ENCODE data around the gene DHRS4L2. TPM values are rescaled to one million over a fixed set of nuclear protein-coding genes. Genes with fewer than 3 reads are reported as not detected.

DHRS4L2 gene
- total RNA-seq, 4 donors from 2014 or later: 12.1 to 40.2 (median 25.0) TPM

GRCh38 chr14:24053548-24054323, 65.0 kb downstream of the DHRS4L2 start:
- no peak for TF ChIP-seq CTCF (IDR thresholded peaks at IDR 0.05 in 4 of 5, conservative IDR thresholded peaks at IDR 0.05 in 1 of 5)
- no peak for TF ChIP-seq POLR2A (IDR thresholded peaks at IDR 0.05)
- peaks cover 6 to 8% of the 10 kb centered on the region in 2 donors for H3K4me1 ChIP-seq
- H3K36me3 ChIP-seq: no peaks in the 10 kb centered on the region
- no peak overlapping the region for H3K4me3 ChIP-seq
- no peak overlapping the region for H3K27ac ChIP-seq
- ATAC-seq: no peak
- no peaks in the 10 kb centered on the region for H3K9me3 ChIP-seq
- peaks cover 0 to 3% (median 0%) of the 10 kb centered on the region in 3 donors for H3K27me3 ChIP-seq
- in situ Hi-C loops (cut with MboI; ENCODE audit: low sequenced_read_pairs in 4 of 4): no loop called here
- DNase-seq: no peak
- intact Hi-C loops (cut with DNase I; ENCODE audit: low total_unique reads): loop anchor here (5.0 kb wide), 1 partner anchor 41 kb away; no protein-coding TSS in a partner anchor

GRCh38 chr14:24054324-24054641, 65.6 kb downstream of the DHRS4L2 start:
- in situ Hi-C loops (cut with MboI; ENCODE audit: low sequenced_read_pairs in 4 of 4): no loop called here
- Histone ChIP-seq H3K27ac (no peak overlapping the region), H3K27me3 (peaks cover 0 to 3% (median 0%) of the 10 kb centered on the region in 3 donors), H3K36me3 (no peaks in the 10 kb centered on the region), H3K9me3 (no peaks in the 10 kb centered on the region), H3K4me1 (peaks cover 6 to 8% of the 10 kb centered on the region in 2 donors), H3K4me3 (no peak overlapping the region)
- intact Hi-C loops (cut with DNase I; ENCODE audit: low total_unique reads): loop anchor here (5.0 kb wide), 1 partner anchor 42 kb away; no protein-coding TSS in a partner anchor
- DNase-seq (no peak), ATAC-seq (no peak)
- TF ChIP-seq CTCF (IDR thresholded peaks at IDR 0.05 in 4 of 5, conservative IDR thresholded peaks at IDR 0.05 in 1 of 5): no peak
- TF ChIP-seq POLR2A (IDR thresholded peaks at IDR 0.05): no peak

GRCh38 chr14:24054646-24055045, 65.9 kb downstream of the DHRS4L2 start:
- H3K4me3 ChIP-seq: no peak overlapping the region
- TF ChIP-seq CTCF (IDR thresholded peaks at IDR 0.05 in 4 of 5, conservative IDR thresholded peaks at IDR 0.05 in 1 of 5): no peak
- intact Hi-C loops (cut with DNase I; ENCODE audit: low total_unique reads): loop anchor here (5.0 kb wide), 1 partner anchor 42 kb away; no protein-coding TSS in a partner anchor

More at GRCh38 chr14:24054646-24055045, 65.9 kb downstream of the DHRS4L2 start:
- H3K27ac ChIP-seq: no peak overlapping the region
- in situ Hi-C loops (cut with MboI; ENCODE audit: low sequenced_read_pairs in 4 of 4): loop anchor here in 2 of 4 donors (5.0 kb wide), 3 partner anchors 38 to 108 kb away; partner anchors contain the start of genes IRF9 (in 1 of the 2) and PCK2 (in 1 of the 2)
- H3K36me3 ChIP-seq: no peaks in the 10 kb centered on the region
- peaks cover 0 to 3% (median 0%) of the 10 kb centered on the region in 3 donors for H3K27me3 ChIP-seq
- H3K9me3 ChIP-seq: no peaks in the 10 kb centered on the region
- ATAC-seq: no peak
- H3K4me1 ChIP-seq: peaks cover 6 to 8% of the 10 kb centered on the region in 2 donors
- DNase-seq: no peak

Other genes starting within 250 kb of the DHRS4L2 start
- 10 to 100 TPM; 26.0 to 56.2 (median 44.1) TPM for gene DHRS4, start 35.2 kb upstream of the DHRS4L2 start, total RNA-seq
- under 1 TPM in 2 of 4 donors, not detected in 2; 0.04 to 0.31 TPM for gene CARMIL3, start 63.1 kb downstream of the DHRS4L2 start, total RNA-seq
- gene CPNE6, start 82.6 kb downstream of the DHRS4L2 start, total RNA-seq: not detected
- 1 to 10 TPM; 1.9 to 9.8 (median 3.6) TPM for gene PCK2, start 105.4 kb downstream of the DHRS4L2 start, total RNA-seq
- gene DCAF11, start 125.8 kb downstream of the DHRS4L2 start, total RNA-seq: 100 to 1,000 TPM in 1 of 4 donors, 10 to 100 TPM in 3; 52.4 to 113 (median 88.7) TPM
- gene NRL, start 126.0 kb downstream of the DHRS4L2 start, total RNA-seq: 1 to 10 TPM in 3 of 4 donors, under 1 TPM in 1; 0.82 to 4.5 (median 2.4) TPM
- gene FITM1, start 141.7 kb downstream of the DHRS4L2 start, total RNA-seq: 10 to 100 TPM; 45.3 to 91.3 (median 65.4) TPM
- gene PSME1, start 147.3 kb downstream of the DHRS4L2 start, total RNA-seq: 100 to 1,000 TPM in 2 of 4 donors, 10 to 100 TPM in 2; 63.3 to 158 (median 87.5) TPM
- 10 to 100 TPM; 13.6 to 18.8 (median 16.3) TPM for gene EMC9, start 152.7 kb downstream of the DHRS4L2 start, total RNA-seq
- 10 to 100 TPM; 13.7 to 53.2 (median 21.5) TPM for gene PSME2, start 157.7 kb downstream of the DHRS4L2 start, total RNA-seq
- gene RNF31, start 158.6 kb downstream of the DHRS4L2 start, total RNA-seq: 100 to 1,000 TPM in 1 of 4 donors, 10 to 100 TPM in 3; 63.3 to 140 (median 82.4) TPM
- gene IRF9, start 172.3 kb downstream of the DHRS4L2 start, total RNA-seq: 10 to 100 TPM in 3 of 4 donors, 1 to 10 TPM in 1; 6.5 to 36.7 (median 11.9) TPM
- gene REC8, start 183.2 kb downstream of the DHRS4L2 start, total RNA-seq: 1 to 10 TPM in 1 of 4 donors, under 1 TPM in 2, not detected in 1; 0.27 to 3.1 (median 0.82) TPM
- 10 to 100 TPM; 35.7 to 73.2 (median 55.4) TPM for gene IPO4, start 199.9 kb downstream of the DHRS4L2 start, total RNA-seq
- 10 to 100 TPM; 31.4 to 46.4 (median 36.7) TPM for gene TM9SF1, start 206.5 kb downstream of the DHRS4L2 start, total RNA-seq
- not detected for gene TSSK4, start 216.8 kb downstream of the DHRS4L2 start, total RNA-seq
- gene CHMP4A, start 224.6 kb downstream of the DHRS4L2 start, total RNA-seq: 10 to 100 TPM; 13.6 to 29.8 (median 20.7) TPM
- 10 to 100 TPM in 3 of 4 donors, 1 to 10 TPM in 1; 6.7 to 19.2 (median 13.9) TPM for gene MDP1, start 227.1 kb downstream of the DHRS4L2 start, total RNA-seq
- 100 to 1,000 TPM; 141 to 178 (median 162) TPM for gene NEDD8, start 243.4 kb downstream of the DHRS4L2 start, total RNA-seq
- gene GMPR2, start 244.0 kb downstream of the DHRS4L2 start, total RNA-seq: 10 to 100 TPM; 15.4 to 44.8 (median 27.4) TPM

Measured in gastrocnemius medialis (tissue), 4 donors.